GM10248 (cell line): ENCODE measurements around the gene MSRB1.

Experiments
- CTCF ChIA-PET: fragments of 300-600 bp; sonication (Branson Sonifier 250); formaldehyde crosslinking; extraction: SDS; loops from one replicate; lab custom pipeline; 2021; ENCODE audit warnings: antibody characterized with exemption; lab: Yijun Ruan, JAX
- POLR2A ChIA-PET: fragments of 350-650 bp; sonication (Branson Sonifier 250); formaldehyde crosslinking; extraction: SDS; loops from one replicate; lab custom pipeline; 2020; ENCODE audit warnings: antibody characterized with exemption; lab: Yijun Ruan, JAX
- DNase-seq: peaks from one replicate; pipeline ENCODE4 v3.0.0; 2012; ENCODE audit errors: extremely low spot score
- TF ChIP-seq, protein P1 (sequence below): IDR thresholded peaks from 2 replicates; pipeline ENCODE4 v1.5.1; 2012; ENCODE audit warnings: mild to moderate bottlenecking, low read depth; ENCODE audit errors: extremely low read depth, missing control alignments, control extremely low read depth

MSRB1 gene

DNA sequence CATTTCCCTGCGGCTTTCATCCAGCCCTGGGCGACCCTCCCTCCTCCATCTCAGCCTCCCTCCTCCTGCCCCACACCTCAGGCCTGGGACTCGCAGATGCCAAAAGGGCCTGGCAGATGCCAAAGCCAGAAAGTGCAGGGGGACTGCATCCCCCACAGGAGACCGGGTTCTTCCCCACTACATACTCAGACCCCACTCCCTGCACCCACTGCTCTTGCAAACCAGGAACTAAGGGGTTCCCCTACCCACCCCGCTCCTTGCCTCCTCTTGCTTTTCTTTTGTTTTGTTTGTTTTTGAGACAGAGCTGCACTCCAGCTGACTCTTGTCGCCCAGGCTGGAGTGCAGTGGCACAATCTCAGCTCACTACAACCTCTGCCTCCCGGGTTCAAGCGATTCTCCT is 28.0 kb downstream of the MSRB1 start:
- no peak for DNase-seq
- TF ChIP-seq, protein P1, sequence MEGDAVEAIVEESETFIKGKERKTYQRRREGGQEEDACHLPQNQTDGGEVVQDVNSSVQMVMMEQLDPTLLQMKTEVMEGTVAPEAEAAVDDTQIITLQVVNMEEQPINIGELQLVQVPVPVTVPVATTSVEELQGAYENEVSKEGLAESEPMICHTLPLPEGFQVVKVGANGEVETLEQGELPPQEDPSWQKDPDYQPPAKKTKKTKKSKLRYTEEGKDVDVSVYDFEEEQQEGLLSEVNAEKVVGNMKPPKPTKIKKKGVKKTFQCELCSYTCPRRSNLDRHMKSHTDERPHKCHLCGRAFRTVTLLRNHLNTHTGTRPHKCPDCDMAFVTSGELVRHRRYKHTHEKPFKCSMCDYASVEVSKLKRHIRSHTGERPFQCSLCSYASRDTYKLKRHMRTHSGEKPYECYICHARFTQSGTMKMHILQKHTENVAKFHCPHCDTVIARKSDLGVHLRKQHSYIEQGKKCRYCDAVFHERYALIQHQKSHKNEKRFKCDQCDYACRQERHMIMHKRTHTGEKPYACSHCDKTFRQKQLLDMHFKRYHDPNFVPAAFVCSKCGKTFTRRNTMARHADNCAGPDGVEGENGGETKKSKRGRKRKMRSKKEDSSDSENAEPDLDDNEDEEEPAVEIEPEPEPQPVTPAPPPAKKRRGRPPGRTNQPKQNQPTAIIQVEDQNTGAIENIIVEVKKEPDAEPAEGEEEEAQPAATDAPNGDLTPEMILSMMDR = no peak
- CTCF ChIA-PET = interaction anchor here (1.0 to 1.4 kb wide), 2 partner anchors 9 to 52 kb away, joined by 3 read pairs; no protein-coding TSS in a partner anchor
- POLR2A ChIA-PET = no interaction called here

DNA sequence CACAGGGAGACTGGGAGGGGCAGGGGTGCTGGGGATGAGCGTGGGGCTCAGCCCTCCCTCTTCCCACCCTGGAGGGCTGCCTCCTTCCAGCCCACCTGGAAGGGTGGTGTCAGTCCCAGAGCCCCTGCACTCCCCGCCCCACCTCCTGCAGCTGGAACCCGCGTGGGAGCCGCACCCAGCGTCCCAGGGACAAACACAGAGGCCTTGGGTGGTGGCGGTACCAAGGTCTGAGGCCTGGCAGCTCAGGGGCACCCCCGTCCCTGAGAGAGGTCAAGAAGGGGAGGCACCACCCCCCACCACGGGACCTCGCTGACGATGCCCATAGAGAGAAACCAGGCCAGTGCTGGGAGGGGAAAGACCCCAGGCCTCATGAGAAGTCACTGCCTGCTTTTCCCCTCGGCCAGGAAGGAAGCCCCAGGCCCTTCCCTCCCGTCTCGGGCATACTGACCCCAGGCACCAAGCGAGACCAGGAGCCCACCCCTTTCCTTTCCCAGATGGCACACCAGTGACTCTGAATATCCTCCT is 28.9 kb downstream of the MSRB1 start:
- ChIA-PET POLR2A (no interaction called here), CTCF (interaction anchor here (1.4 kb wide), 1 partner anchor 10 kb away, joined by 3 read pairs; no protein-coding TSS in a partner anchor)

GRCh38 chr16:1913327-1914083 is 29.5 kb downstream of the MSRB1 start:
- DNase-seq = no peak
- ChIA-PET CTCF (interaction anchor here (1.4 kb wide), 1 partner anchor 10 kb away, joined by 3 read pairs; no protein-coding TSS in a partner anchor), POLR2A (no interaction called here)
- TF ChIP-seq, protein P1 = no peak

More for the DNA sequence above, 28.9 kb downstream of the MSRB1 start:
- TF ChIP-seq, protein P1 = no peak
- DNase-seq = no peak

GRCh38 chr16:1912215-1912543 is 30.8 kb downstream of the MSRB1 start:
- ChIA-PET POLR2A (no interaction called here), CTCF (no interaction called here)
- TF ChIP-seq, protein P1 = no peak
- DNase-seq = no peak

DNA sequence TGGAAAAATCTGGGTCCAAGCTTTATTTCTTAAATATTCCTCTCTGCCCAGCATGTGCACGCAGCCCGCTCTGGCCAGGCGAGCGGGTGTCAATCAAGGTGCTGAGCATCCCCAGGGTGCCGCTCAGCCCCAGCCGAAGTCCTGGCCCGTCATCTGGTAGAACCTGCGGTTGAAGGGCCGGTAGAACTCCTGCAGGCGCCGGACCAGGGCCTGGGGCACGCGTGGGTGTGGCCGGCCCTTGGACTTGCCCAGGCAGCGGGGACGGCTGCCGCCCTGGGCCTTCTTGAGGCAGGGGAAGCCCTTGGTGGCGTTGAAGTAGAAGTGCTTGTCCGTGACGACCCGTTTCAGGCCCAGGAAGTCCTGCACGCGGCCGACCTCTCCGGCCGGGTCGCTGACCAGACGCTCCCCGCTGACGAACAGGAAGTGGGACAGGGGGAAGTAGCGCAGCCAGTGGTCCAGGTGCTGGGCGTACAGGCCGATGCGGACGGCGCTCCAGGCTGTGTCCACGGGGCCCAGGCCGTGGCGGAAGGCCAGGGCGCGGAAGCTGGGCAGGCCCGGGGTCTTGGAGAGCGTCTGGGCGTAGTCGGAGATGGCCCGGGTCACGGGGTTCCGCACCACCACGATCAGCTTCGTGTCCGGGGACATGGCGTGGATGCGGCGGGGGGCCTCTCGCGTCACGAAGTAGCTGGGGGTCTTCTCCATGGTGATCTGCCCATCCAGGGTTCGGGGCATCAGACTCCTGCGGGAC is 31.4 kb downstream of the MSRB1 start:
- ChIA-PET POLR2A (no interaction called here), CTCF (no interaction called here)
- TF ChIP-seq, protein P1 = no peak
- DNase-seq = no peak

DNA sequence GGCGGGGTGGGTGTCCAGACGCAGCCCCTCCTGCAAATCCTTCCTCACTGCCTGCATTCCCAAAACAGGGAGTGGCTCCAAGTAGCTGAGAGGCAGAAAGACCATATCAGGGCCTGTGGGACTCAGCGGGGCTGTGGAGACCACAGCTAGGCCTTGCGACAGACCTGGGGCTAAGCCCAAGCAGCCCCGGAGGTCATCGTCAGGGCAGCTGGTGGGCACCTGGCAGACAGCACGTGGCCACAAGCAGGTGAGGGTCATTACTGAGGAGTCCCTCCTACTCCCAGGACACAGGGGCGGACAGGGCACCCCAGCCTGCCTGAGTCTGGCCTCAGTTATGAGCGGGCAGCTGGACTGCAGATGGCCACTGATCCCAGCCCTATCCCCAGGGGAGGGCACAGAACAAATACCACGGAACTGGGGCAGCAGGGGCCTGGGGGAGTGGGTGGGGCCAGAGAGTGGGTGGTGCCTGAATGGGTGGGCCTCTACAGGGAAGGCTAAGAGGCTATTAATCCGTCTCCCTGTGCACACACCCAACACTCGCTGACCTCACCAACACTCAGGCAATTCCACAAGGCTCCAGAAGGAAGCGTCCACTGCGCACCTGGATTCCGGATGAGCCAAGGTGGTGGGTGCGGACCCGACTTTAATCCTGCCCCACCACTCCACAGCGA is 33.3 kb downstream of the MSRB1 start:
- TF ChIP-seq, protein P1 = no peak
- CTCF ChIA-PET = interaction anchor here (1.3 to 1.4 kb wide), 2 partner anchors 12 to 46 kb away, joined by 3 read pairs; no protein-coding TSS in a partner anchor
- DNase-seq = no peak
- POLR2A ChIA-PET = no interaction called here
